HG02885 (cell line): ENCODE data around the gene MTA3.

Experiments
- ATAC-seq: cut with Tn5 transposase; IDR thresholded peaks from one replicate; pipeline ENCODE4 v1.9.1; 2021; ENCODE audit warnings: mild to moderate bottlenecking; ENCODE audit not compliant: unreplicated experiment, poor library complexity

The MTA3 gene

DNA sequence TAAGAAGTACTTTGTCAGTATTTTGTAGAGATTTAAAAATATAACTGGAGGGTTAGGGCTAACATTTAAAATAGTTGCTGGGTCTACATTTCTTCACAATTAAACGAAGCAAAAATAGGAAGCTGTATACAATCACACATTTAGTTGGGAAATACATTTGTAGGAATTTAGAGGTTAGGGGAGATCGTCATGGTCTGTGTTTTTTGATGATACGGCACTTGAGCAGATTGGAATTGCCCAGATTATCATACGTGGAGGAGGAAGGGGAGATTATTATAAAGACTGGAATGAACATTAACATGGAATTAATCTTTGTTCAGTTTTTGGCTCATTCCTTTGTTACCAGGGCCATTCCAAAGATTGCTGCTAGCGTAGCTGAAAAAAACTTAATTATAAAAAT, 84.6 kb downstream of the MTA3 start:
- ATAC-seq, result no peak

GRCh38 chr2:42653908-42654445, 85.5 kb downstream of the MTA3 start:
- no peak for ATAC-seq

- no peak for ATAC-seq
Measured at GRCh38 chr2:42658306-42658705, 89.9 kb downstream of the MTA3 start.

DNA sequence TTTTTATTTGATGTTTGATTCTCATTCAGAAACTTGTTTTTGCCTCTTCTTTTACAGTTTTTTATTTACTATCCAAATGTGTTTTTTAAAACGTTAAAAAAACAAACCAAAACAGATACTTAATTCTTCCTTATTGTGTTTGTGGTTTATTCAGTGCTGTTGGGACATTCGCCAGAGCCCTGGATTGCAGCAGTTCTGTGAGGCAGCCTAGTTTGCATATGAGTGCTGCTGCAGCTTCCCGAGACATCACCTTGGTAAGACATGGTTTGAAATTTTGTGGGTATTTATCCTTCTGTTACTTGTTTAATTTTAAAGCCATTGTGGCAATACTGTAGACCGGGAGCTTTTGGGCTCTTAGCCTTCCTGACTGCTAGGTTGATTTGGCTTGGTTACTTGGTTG, 91.2 kb downstream of the MTA3 start:
- ATAC-seq, result no peak

DNA sequence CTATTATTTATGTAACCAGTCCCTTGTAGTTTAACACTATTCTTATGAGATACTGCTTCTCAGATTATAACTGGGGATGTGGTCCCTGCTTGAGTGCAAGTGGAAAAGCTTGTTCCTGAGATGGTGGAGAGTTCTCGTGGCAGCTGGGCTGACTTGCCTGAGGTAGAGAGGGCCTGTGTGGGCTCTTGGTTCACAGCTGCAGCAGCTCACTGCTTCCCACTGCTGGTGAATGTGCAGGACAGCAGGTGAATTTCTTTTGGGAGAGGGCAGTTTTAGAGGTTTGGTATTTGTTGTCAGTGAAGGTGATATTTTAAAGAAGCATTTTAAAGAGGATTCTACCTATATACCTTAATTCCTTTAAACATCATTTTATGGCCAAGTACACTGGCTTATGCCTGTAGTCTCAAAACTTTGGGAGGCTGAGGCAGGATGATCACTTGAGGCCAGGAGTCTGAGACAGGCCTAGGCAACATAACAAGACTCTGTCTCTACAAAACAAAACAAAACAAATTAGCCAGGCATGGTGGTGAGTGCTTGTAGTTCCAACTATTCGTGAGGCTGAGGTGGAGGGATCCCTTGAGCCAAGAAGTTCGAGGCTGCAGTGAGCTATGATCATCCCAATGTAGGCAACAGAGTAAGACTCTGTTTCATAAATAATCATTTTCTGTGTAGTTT, 94.8 kb downstream of the MTA3 start:
- ATAC-seq, result peak; percentile 95

GRCh38 chr2:42663828-42664227, 95.4 kb downstream of the MTA3 start:
- no peak for ATAC-seq

GRCh38 chr2:42673989-42674579, 105.7 kb downstream of the MTA3 start:
- ATAC-seq, result no peak

GRCh38 chr2:42675815-42676214, 107.4 kb downstream of the MTA3 start:
- ATAC-seq, result no peak

DNA sequence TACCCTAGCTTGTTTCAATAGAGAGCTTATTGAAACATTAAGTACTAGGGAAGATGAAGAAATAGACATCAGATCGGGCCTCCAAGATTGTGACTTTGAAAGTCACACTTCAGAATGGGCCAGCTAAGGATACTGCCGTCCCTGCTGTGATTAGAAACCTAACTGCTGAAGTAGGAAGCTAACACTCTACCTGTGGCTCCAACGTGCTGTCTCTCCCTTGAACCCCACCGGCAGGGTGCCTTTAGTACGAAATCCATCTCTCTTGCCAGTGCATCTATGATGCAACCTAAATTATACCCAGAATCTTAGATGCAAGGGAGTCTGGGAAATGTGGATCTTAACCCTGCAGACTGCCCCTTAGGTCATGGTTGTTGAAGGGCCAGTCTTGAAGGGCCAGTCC, 116.9 kb downstream of the MTA3 start:
- ATAC-seq, result no peak

DNA sequence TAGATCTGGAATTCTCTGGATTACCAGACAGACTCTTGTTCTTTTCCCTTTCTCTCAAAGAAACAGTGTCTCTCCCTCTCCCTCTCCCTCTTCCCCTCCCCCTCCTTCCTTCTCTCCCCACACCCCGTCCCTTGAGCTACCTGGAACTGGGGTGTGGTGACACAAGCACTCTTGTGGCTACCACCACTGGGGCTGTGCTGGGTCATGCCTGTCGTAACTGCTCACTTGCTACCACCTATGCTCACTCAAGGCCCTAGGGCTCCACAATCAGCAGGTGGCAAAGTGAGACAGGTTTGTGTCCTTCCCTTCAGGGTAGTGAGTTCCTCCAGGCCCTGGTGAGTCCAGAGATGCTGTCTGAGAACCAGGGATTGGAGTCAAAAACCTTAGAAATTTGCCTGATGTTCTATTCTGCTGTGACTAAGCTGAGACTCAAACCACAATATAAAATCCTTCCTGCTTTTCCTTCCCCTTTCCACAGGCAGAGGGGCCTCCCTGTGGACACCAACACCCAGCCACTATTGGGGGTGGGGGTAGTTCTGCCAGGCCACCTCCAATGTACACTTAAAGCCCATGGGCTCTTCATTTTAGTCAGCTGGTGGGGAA, 124.7 kb downstream of the MTA3 start:
- ATAC-seq, result no peak

GRCh38 chr2:42693688-42694479, 125.5 kb downstream of the MTA3 start:
- ATAC-seq, result no peak

DNA sequence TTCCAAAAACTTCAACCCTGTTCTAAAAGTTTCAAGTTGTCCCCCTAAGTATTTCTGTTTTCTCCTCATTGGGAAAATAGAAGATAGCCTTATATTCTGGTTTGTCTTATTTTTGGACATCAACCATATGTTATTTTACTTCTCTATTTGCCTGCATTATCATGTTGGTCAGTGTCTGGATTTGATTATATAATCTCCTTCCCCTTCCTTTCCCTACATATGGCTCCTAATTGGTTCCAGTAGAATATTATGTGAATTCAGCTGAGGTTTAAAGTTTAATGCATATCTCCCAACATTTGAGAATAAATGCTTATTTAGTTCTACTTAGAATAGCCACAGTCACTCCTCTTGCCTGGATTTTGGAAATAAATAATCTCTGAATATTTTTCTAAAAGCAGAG, 128.6 kb downstream of the MTA3 start:
- ATAC-seq, result no peak

GRCh38 chr2:42698940-42699339, 130.5 kb downstream of the MTA3 start:
- no peak for ATAC-seq

DNA sequence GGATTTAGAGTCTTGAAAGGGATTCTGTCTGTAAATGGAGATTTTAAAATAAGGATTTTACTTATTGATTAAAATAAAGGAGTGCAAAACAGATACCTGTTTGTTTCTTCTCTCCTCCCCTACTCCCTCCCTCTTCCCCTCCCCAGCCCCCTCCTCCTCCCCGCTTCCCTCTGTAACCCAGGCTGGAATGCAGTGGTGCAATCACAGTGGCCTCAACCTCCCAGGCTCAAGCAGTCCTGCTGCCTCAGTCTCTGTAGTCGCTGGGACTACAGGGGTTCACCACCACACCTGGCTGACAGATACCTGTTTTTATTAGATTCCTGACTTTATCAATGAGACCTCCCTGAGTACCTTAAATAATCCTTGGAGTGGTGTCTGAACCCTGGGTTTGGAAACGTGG, 138.4 kb downstream of the MTA3 start:
- no peak for ATAC-seq

DNA sequence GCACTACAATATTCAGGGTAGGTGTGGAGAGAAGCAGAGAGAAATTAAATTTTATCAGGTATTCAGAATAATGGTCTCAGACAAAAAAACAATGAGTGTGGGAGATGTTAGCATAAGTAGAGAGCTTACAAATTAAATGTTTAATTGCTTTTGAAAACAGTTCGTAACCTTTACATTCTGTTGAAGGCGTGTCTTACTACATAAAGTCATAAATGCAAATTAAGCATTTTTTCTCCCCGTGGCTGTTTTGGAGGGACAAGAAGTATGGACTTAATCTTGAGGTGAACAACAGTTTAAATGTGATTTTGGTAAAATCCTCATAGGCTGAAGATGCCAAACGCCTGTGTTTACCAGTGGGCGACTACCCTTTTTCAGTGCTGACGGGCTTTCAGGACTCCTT, 139.7 kb downstream of the MTA3 start:
- ATAC-seq, result no peak

DNA sequence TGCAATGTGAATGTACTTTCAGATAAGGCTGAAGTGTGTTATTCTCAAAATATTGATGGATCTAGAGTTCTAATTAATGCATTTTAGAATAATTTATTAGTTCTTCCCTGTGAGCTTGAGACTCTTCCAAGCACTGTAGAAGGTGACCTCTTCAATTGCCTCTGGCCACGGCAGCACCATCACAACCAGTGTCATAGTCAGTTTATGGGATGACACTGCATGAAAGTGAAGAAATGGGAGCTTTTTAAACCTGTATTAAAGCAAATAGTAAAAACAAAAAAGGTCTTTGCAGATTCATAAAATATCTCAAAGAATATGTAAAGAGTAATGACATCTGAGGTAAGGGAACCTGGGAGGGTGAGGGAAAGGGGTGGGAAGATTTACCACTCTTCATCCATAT, 143.5 kb downstream of the MTA3 start:
- no peak for ATAC-seq

GRCh38 chr2:42712934-42713333, 144.5 kb downstream of the MTA3 start:
- no peak for ATAC-seq

GRCh38 chr2:42713920-42714319, 145.5 kb downstream of the MTA3 start:
- ATAC-seq, result no peak

DNA sequence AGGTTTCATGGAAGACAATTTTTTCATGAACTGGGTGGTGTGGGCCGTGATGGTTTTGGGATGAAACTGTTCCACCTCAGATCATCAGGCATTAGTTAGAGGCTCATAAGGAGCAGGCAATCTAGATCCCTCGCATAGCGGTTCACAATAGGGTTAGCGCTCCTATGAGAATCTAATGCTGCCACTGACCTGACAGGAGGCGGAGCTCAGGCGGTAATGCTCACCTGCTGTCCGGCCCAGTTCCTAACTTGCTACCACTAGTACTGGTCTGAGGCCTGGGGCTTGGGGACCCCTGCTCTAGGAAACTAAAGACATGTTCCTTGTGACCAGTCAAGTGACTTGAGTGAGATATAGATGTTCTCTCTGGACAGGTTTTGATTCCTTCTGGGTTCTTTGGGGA, 146.3 kb downstream of the MTA3 start:
- no peak for ATAC-seq

- peak; percentile 20 for ATAC-seq
Measured at GRCh38 chr2:42721898-42722297, 153.5 kb downstream of the MTA3 start.
